Mesendoderm (in vitro differentiated cells): Measurements from ENCODE around the gene TMEM132C.

Experiments
- DNase-seq: peaks from one replicate; pipeline ENCODE4 v3.0.0; 2013
- H2AK5ac ChIP-seq: 2 replicates; pipeline ENCODE4 v1.6.1; 2013; ENCODE audit warnings: low read length, inconsistent platforms
- H2BK120ac ChIP-seq: 2 replicates; pipeline ENCODE4 v1.6.1; 2013; ENCODE audit warnings: low read depth, mild to moderate bottlenecking, low read length, moderate library complexity, mixed read lengths
- H2BK15ac ChIP-seq: replicated peaks from 2 replicates; pipeline ENCODE4 v1.6.1; 2013; ENCODE audit warnings: low read depth, mild to moderate bottlenecking, moderate library complexity
- H2BK5ac ChIP-seq: 2 replicates; pipeline ENCODE4 v1.6.1; 2013; ENCODE audit warnings: low read length, inconsistent platforms
- H3K18ac ChIP-seq: 2 replicates; pipeline ENCODE4 v1.6.1; 2013; ENCODE audit warnings: mild to moderate bottlenecking, low read length, mixed read lengths
- H3K23ac ChIP-seq: one replicate; pipeline ENCODE4 v1.6.1; 2013; ENCODE audit warnings: low read length
- H3K27ac ChIP-seq: 2 replicates; pipeline ENCODE4 v1.5.1; 2013; ENCODE audit warnings: low read depth, mild to moderate bottlenecking, inconsistent platforms, low read length, moderate library complexity
- H3K27me3 ChIP-seq: 2 replicates; pipeline ENCODE4 v1.6.1; 2013; ENCODE audit warnings: low read length, control low read depth, mild to moderate bottlenecking, inconsistent platforms; ENCODE audit not compliant: insufficient read depth, poor library complexity
- H3K36me3 ChIP-seq: 2 replicates; pipeline ENCODE4 v1.6.1; 2013; ENCODE audit warnings: low read length, inconsistent platforms; ENCODE audit not compliant: control insufficient read depth, insufficient read depth
- H3K4ac ChIP-seq: one replicate; pipeline ENCODE4 v1.6.1; 2013; ENCODE audit warnings: low read depth, mild to moderate bottlenecking, low read length, moderate library complexity
- H3K4me1 ChIP-seq: 2 replicates; pipeline ENCODE4 v1.6.1; 2013; ENCODE audit warnings: low read depth, low read length, inconsistent platforms; ENCODE audit not compliant: control insufficient read depth
- H3K4me2 ChIP-seq: 2 replicates; pipeline ENCODE4 v1.6.1; 2013; ENCODE audit warnings: low read length
- H3K4me3 ChIP-seq: 2 replicates; pipeline ENCODE4 v1.5.1; 2013; ENCODE audit warnings: mild to moderate bottlenecking, low read length
- H3K56ac ChIP-seq: one replicate; pipeline ENCODE4 v1.6.1; 2013; ENCODE audit warnings: low read length
- H3K79me1 ChIP-seq: 2 replicates; pipeline ENCODE4 v1.6.1; 2013; ENCODE audit warnings: low read length, inconsistent platforms
- H3K79me2 ChIP-seq: 2 replicates; pipeline ENCODE4 v1.6.1; 2013; ENCODE audit warnings: mild to moderate bottlenecking, low read length; ENCODE audit not compliant: control insufficient read depth, insufficient read depth
- H3K9ac ChIP-seq: 2 replicates; pipeline ENCODE4 v1.6.1; 2013; ENCODE audit warnings: low read length, inconsistent platforms
- H4K5ac ChIP-seq: one replicate; pipeline ENCODE4 v1.6.1; 2013; ENCODE audit warnings: low read length
- H4K8ac ChIP-seq: one replicate; pipeline ENCODE4 v1.6.1; 2013; ENCODE audit warnings: low read depth, mild to moderate bottlenecking, control low read depth, low read length, moderate library complexity
- WGBS: extraction: QIAGEN DNeasy Blood & Tissue Kit; methylation state at CpG from one replicate; pipeline ENCODE4 v1.1.7; 2013; ENCODE audit warnings: low lambda C conversion rate, missing lambda C conversion rate; ENCODE audit not compliant: insufficient coverage; ENCODE audit errors: extremely low coverage; 5-methylcytosine and 5-hydroxymethylcytosine counted together

TMEM132C gene

GRCh38 chr12:128288357-128288756 lies 21.4 kb downstream of the TMEM132C start:
- Histone ChIP-seq H2BK120ac (no peak overlapping the region), H4K5ac (no peak overlapping the region), H3K4me1 (no peaks in the 10 kb centered on the region), H2BK15ac (no peak overlapping the region), H3K9ac (no peak overlapping the region), H2BK5ac (no peak overlapping the region), H3K27ac (no peak overlapping the region), H3K79me2 (no peaks in the 10 kb centered on the region), H3K23ac (no peak overlapping the region), H3K18ac (no peak overlapping the region), H4K8ac (no peak overlapping the region), H3K4me2 (no peak overlapping the region), H3K79me1 (no peaks in the 10 kb centered on the region), H3K4me3 (no peak overlapping the region), H2AK5ac (no peak overlapping the region), H3K4ac (no peak overlapping the region), H3K56ac (no peak overlapping the region), H3K36me3 (no peaks in the 10 kb centered on the region), H3K27me3 (no peaks in the 10 kb centered on the region)
- DNase-seq, result no peak
- WGBS, result no CpG with 5 or more reads among the region's 2 CpGs

- Histone ChIP-seq H3K79me1 (no peaks in the 10 kb centered on the region), H2BK15ac (no peak overlapping the region), H3K9ac (no peak overlapping the region), H2BK120ac (no peak overlapping the region), H4K5ac (no peak overlapping the region), H2BK5ac (no peak overlapping the region), H4K8ac (no peak overlapping the region), H3K4me3 (no peak overlapping the region), H3K18ac (no peak overlapping the region), H3K4me2 (no peak overlapping the region), H3K56ac (no peak overlapping the region), H3K4ac (no peak overlapping the region), H2AK5ac (no peak overlapping the region), H3K27ac (no peak overlapping the region), H3K79me2 (no peaks in the 10 kb centered on the region), H3K4me1 (no peaks in the 10 kb centered on the region), H3K27me3 (no peaks in the 10 kb centered on the region), H3K23ac (no peak overlapping the region), H3K36me3 (no peaks in the 10 kb centered on the region)
- DNase-seq, result no peak
- WGBS, result no CpG with 5 or more reads among the region's 13 CpGs
Observed at GRCh38 chr12:128288896-128289295, 21.9 kb downstream of the TMEM132C start.

- H3K79me1 ChIP-seq, result no peaks in the 10 kb centered on the region
- WGBS, result no CpG with 5 or more reads among the region's 6 CpGs
Observed at GRCh38 chr12:128290938-128291337, 24.0 kb downstream of the TMEM132C start.

GRCh38 chr12:128298091-128298748 lies 31.2 kb downstream of the TMEM132C start:
- H3K18ac ChIP-seq, result no peak overlapping the region
- no peak overlapping the region for H3K27ac ChIP-seq
- no peak overlapping the region for H3K9ac ChIP-seq
- H4K5ac ChIP-seq, result no peak overlapping the region
- H2BK15ac ChIP-seq, result no peak overlapping the region
- no peak overlapping the region for H4K8ac ChIP-seq
- no peak overlapping the region for H2AK5ac ChIP-seq
- no peak for DNase-seq
- no peak overlapping the region for H2BK5ac ChIP-seq
- H3K4me1 ChIP-seq, result no peaks in the 10 kb centered on the region
- no peak overlapping the region for H3K56ac ChIP-seq
- H3K79me1 ChIP-seq, result no peaks in the 10 kb centered on the region
- no peaks in the 10 kb centered on the region for H3K79me2 ChIP-seq
- no peaks in the 10 kb centered on the region for H3K27me3 ChIP-seq
- no peak overlapping the region for H3K4ac ChIP-seq
- H3K4me3 ChIP-seq, result no peak overlapping the region
- H3K4me2 ChIP-seq, result no peak overlapping the region
- WGBS, result no CpG with 5 or more reads among the region's 11 CpGs
- no peak overlapping the region for H3K23ac ChIP-seq
- no peaks in the 10 kb centered on the region for H3K36me3 ChIP-seq
- H2BK120ac ChIP-seq, result no peak overlapping the region

More at GRCh38 chr12:128290938-128291337, 24.0 kb downstream of the TMEM132C start:
- Histone ChIP-seq H2BK15ac (no peak overlapping the region), H3K23ac (no peak overlapping the region), H3K79me2 (no peaks in the 10 kb centered on the region), H3K4me3 (no peak overlapping the region), H3K27ac (no peak overlapping the region), H4K5ac (no peak overlapping the region), H2BK5ac (no peak overlapping the region), H2AK5ac (no peak overlapping the region), H3K9ac (no peak overlapping the region), H2BK120ac (no peak overlapping the region), H3K27me3 (no peaks in the 10 kb centered on the region), H4K8ac (no peak overlapping the region), H3K36me3 (no peaks in the 10 kb centered on the region), H3K4me1 (no peaks in the 10 kb centered on the region), H3K56ac (no peak overlapping the region), H3K18ac (no peak overlapping the region), H3K4me2 (no peak overlapping the region), H3K4ac (no peak overlapping the region)
- peak; percentile 68 for DNase-seq

GRCh38 chr12:128305336-128305892 lies 38.4 kb downstream of the TMEM132C start:
- H3K36me3 ChIP-seq, result no peaks in the 10 kb centered on the region
- H2BK15ac ChIP-seq, result no peak overlapping the region
- WGBS, result no CpG with 5 or more reads among the region's 10 CpGs
- no peaks in the 10 kb centered on the region for H3K79me1 ChIP-seq
- H3K23ac ChIP-seq, result no peak overlapping the region
- H2AK5ac ChIP-seq, result no peak overlapping the region
- DNase-seq, result no peak
- H3K27me3 ChIP-seq, result no peaks in the 10 kb centered on the region
- H3K9ac ChIP-seq, result no peak overlapping the region
- no peak overlapping the region for H3K4me2 ChIP-seq
- no peak overlapping the region for H3K4ac ChIP-seq
- no peaks in the 10 kb centered on the region for H3K79me2 ChIP-seq
- H3K56ac ChIP-seq, result no peak overlapping the region
- H3K27ac ChIP-seq, result no peak overlapping the region
- H3K4me3 ChIP-seq, result no peak overlapping the region
- no peak overlapping the region for H3K18ac ChIP-seq
- no peak overlapping the region for H2BK5ac ChIP-seq
- H2BK120ac ChIP-seq, result no peak overlapping the region
- no peak overlapping the region for H4K8ac ChIP-seq
- no peak overlapping the region for H4K5ac ChIP-seq
- no peaks in the 10 kb centered on the region for H3K4me1 ChIP-seq

GRCh38 chr12:128307791-128308190 lies 40.8 kb downstream of the TMEM132C start:
- H3K79me2 ChIP-seq, result no peaks in the 10 kb centered on the region
- H2AK5ac ChIP-seq, result no peak overlapping the region
- WGBS, result no CpG with 5 or more reads among the region's 2 CpGs
- no peak overlapping the region for H2BK15ac ChIP-seq
- H4K8ac ChIP-seq, result no peak overlapping the region
- H2BK120ac ChIP-seq, result no peak overlapping the region
- no peaks in the 10 kb centered on the region for H3K4me1 ChIP-seq
- no peaks in the 10 kb centered on the region for H3K79me1 ChIP-seq
- H3K56ac ChIP-seq, result no peak overlapping the region
- H3K36me3 ChIP-seq, result no peaks in the 10 kb centered on the region
- H3K23ac ChIP-seq, result no peak overlapping the region
- no peak overlapping the region for H4K5ac ChIP-seq
- H3K27ac ChIP-seq, result no peak overlapping the region
- H3K4me2 ChIP-seq, result no peak overlapping the region
- DNase-seq, result peak; percentile 25
- H3K27me3 ChIP-seq, result no peaks in the 10 kb centered on the region
- H3K4ac ChIP-seq, result no peak overlapping the region
- H3K9ac ChIP-seq, result no peak overlapping the region
- no peak overlapping the region for H2BK5ac ChIP-seq
- no peak overlapping the region for H3K4me3 ChIP-seq
- no peak overlapping the region for H3K18ac ChIP-seq
